Femur (tissue), 1 donor: ENCODE data around the gene SPEF1.
A peak's percentile ranks its signal among the peaks of the same experiment; 100 is the strongest.

Experiments used
- DNase-seq: peaks from one replicate; pipeline ENCODE4 v3.0.0-alpha.2; 2017

Gene SPEF1

GRCh38 chr20:3764659-3765058 lies 16.6 kb downstream of the SPEF1 start:
- DNase-seq: no peak

GRCh38 chr20:3763671-3764601 lies 17.3 kb downstream of the SPEF1 start:
- peak; percentile 16 for DNase-seq

GRCh38 chr20:3760655-3761348 lies 20.4 kb downstream of the SPEF1 start:
- no peak for DNase-seq

GRCh38 chr20:3759884-3760283 lies 21.4 kb downstream of the SPEF1 start:
- peak; percentile 19 for DNase-seq

GRCh38 chr20:3759316-3759823 lies 21.9 kb downstream of the SPEF1 start:
- DNase-seq: peak; percentile 21

- DNase-seq: peak; percentile 32
Observed at GRCh38 chr20:3758566-3758965, 22.7 kb downstream of the SPEF1 start.

- no peak for DNase-seq
Observed at GRCh38 chr20:3757268-3757667, 24.0 kb downstream of the SPEF1 start.

- peak; percentile 19 for DNase-seq
Observed at GRCh38 chr20:3755814-3756480, 25.3 kb downstream of the SPEF1 start.

- DNase-seq: no peak
Observed at GRCh38 chr20:3755269-3755668, 26.0 kb downstream of the SPEF1 start.

GRCh38 chr20:3754276-3754630 lies 27.0 kb downstream of the SPEF1 start:
- no peak for DNase-seq

GRCh38 chr20:3753501-3754275 lies 27.6 kb downstream of the SPEF1 start:
- peak; percentile 29 for DNase-seq

- DNase-seq: peak; percentile 75
Observed at GRCh38 chr20:3753098-3753497, 28.1 kb downstream of the SPEF1 start.

GRCh38 chr20:3752386-3752759 lies 28.9 kb downstream of the SPEF1 start:
- no peak for DNase-seq

GRCh38 chr20:3751675-3752385 lies 29.4 kb downstream of the SPEF1 start:
- peak; percentile 51 for DNase-seq

GRCh38 chr20:3751305-3751674 lies 30.0 kb downstream of the SPEF1 start:
- DNase-seq: no peak

- DNase-seq: peak; percentile 42
Observed at GRCh38 chr20:3749689-3750531, 31.3 kb downstream of the SPEF1 start.

GRCh38 chr20:3749087-3749688 lies 32.1 kb downstream of the SPEF1 start:
- no peak for DNase-seq

GRCh38 chr20:3748073-3748472 lies 33.2 kb downstream of the SPEF1 start:
- DNase-seq: no peak

GRCh38 chr20:3747471-3747870 lies 33.8 kb downstream of the SPEF1 start:
- DNase-seq: no peak

GRCh38 chr20:3745686-3746173 lies 35.5 kb downstream of the SPEF1 start:
- peak; percentile 15 for DNase-seq
